ENCODE data around the gene GTPBP4.

Gene GTPBP4

DNA sequence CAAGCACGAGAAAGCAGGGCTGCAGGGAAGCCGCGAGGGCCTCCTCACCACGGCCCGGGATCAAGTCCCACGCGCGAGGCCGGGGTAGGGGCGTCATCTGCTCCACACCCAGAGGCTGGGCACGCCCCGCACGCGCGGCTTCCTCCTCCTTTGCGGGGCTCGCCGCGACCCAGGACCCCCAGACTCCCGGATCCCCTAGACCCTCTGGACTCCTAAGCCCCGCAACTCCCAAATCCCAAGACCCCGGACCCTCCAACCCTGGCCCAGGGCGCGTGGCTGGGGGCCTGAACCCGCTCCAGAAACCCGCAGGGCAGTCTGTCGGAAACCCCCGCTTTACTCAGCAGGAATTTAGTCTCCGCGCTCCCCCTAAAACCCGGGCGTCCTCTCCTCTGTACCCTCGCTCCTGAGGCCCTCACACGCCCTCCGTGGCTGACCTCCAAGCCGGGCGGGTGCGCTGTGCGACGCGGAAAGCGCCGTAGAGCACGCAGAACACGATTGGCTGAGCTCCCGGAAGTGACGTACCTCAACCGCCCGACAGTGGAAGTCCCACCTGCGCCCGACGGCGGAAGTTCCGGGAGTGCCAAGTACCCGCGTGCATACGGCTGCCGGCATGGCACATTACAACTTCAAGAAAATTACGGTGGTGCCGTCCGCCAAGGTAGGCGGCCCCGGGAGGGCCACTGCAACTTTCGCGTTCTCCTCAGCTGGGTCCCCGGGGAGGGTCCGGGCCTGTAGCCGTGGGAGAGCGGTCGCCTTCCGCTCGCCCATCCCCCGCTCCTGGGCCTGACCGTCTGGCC is at the start of gene GTPBP4:
Gene GTPBP4 (plus strand): TSS at position 565 of the 797 bp plus-strand sequence. CDS start 46 bp downstream, at position 611.
- H3K4me3 ChIP-seq: peak within 1 kb of the TSS; percentile 99
- H3K27me3 ChIP-seq (ENCODE audit: low read depth): no peaks in the 10 kb centered on the region
- peak; percentile 93 to 98 for DNase-seq (ENCODE audit: low spot score in 2 of 2)
- peaks cover 31% of the 10 kb centered on the region for H3K36me3 ChIP-seq (replicated peaks)
- in situ Hi-C loops (cut with MboI; ENCODE audit: low sequenced_read_pairs): loop anchor here (5.0 kb wide), 1 partner anchor 56 kb away; the partner anchor contains the start of gene LARP4B
- peaks cover 10% of the 10 kb centered on the region; the same call in 1 of the 2 replicates for H3K4me1 ChIP-seq
- H3K9me3 ChIP-seq: no peaks in the 10 kb centered on the region

DNA sequence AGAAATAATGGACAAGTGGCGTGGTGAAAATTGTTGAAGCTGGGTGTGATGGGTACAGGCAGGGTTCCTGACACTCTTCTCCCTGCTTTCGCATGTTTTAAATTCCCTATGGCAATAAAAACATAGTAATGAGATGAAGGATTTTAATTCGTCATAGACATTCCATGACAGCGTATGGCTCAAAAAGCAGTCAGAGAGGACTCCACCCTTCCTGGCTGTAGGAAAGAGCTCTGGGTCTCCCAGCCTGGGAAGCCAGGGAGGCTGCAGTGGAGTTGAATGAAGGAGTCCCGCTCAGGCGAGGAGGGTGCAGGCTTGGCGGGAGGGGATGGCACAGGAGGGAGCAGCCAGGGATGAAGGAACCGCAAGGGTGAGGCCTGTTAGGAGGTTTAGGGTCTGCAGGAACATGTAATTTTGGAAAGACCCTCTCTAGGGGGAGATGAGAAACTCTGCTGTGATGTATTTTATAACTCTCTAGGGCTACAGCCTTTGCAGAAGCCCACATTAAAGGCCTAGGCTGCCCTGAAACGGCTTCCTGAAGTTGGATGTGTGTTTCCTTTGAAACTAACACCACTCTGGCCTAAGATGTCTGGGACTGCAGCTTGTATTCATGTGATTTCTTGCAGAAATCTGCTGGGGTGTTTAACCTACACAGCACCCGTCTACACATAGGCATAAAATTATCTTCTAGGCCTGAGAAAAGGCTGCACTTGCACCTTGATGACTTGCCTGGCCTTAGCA is 49.1 kb upstream of the GTPBP4 start:
- H3K4me3 ChIP-seq: no peak overlapping the region
- no peaks in the 10 kb centered on the region for H3K36me3 ChIP-seq (replicated peaks)
- H3K4me1 ChIP-seq: peaks cover 6% of the 10 kb centered on the region
- no peaks in the 10 kb centered on the region for H3K9me3 ChIP-seq
- in situ Hi-C loops (cut with MboI; ENCODE audit: low sequenced_read_pairs): no loop called here
- H3K27me3 ChIP-seq (ENCODE audit: low read depth): no peaks in the 10 kb centered on the region
- DNase-seq (ENCODE audit: low spot score in 2 of 2): no peak

GRCh38 chr10:943334-944033 is 44.8 kb upstream of the GTPBP4 start:
- H3K4me3 ChIP-seq: no peak overlapping the region

DNA sequence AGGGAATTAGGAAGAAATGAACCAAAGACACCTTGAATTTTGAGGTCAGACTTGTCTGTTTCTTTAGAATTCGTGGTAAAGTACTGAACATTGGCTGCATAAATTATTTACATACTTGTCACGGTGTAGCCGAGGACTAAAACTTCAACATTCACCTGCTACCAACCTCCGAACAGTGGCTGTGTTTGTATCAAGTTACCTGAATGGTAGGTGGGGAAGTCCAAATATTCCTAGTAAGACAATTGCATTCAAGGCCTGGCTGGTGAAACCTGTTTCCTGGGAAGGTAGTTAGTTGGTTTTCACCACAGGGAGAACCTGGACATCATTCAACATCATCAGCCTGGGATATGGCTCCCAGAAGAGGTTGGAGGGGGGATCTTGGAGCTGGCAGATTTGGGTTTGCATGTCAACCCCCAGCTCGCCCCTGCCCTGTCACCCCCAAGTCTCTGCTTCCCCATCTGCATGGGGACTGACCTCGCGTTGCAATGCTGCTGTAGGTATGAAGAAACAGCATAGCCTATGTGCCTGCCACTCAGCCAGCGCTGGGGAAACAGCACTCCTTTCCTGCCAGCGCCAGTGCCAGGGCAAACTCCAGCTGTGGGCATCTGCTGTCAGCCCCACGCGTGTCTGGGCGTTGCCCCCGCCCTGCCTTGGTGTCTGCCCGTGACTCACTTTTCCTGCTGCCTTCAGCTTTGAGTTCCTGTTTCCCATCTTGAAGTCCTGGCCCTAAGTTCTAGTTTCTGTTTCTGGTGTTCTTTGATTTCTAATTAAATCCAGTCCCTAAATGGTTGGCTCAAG is 44.0 kb upstream of the GTPBP4 start:
- no peaks in the 10 kb centered on the region for H3K9me3 ChIP-seq
- no peak overlapping the region for H3K4me3 ChIP-seq
- H3K36me3 ChIP-seq (replicated peaks): no peaks in the 10 kb centered on the region
- DNase-seq (ENCODE audit: low spot score in 2 of 2): no peak
- peaks cover 8% of the 10 kb centered on the region for H3K4me1 ChIP-seq
- H3K27me3 ChIP-seq (ENCODE audit: low read depth): no peaks in the 10 kb centered on the region
- in situ Hi-C loops (cut with MboI; ENCODE audit: low sequenced_read_pairs): no loop called here

More at GRCh38 chr10:943334-944033, 44.8 kb upstream of the GTPBP4 start:
- Histone ChIP-seq H3K4me1 (peaks cover 8% of the 10 kb centered on the region), H3K9me3 (no peaks in the 10 kb centered on the region), H3K27me3 (ENCODE audit: low read depth) (no peaks in the 10 kb centered on the region), H3K36me3 (replicated peaks) (no peaks in the 10 kb centered on the region)
- DNase-seq (ENCODE audit: low spot score in 2 of 2): no peak
- in situ Hi-C loops (cut with MboI; ENCODE audit: low sequenced_read_pairs): no loop called here

DNA sequence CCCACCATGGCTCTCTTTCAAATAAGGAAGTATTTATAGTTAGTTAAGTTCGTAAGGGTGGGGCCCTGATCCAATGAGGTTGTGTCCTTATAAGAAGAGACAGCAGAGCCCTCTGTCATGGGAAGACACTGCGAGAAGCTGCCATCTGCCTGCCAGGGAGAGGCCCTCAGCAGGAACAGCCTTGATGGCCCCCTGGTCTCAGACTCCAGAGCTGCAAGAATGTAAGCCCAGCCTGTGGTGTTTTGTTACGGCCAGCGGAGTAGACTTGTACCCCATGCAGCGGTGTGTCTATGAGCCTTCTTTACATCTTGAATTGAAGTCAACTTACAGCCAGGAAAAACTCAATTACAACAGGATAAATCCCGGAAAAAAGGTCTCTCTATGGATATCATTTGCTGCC is 42.5 kb upstream of the GTPBP4 start:
- no peaks in the 10 kb centered on the region for H3K9me3 ChIP-seq
- in situ Hi-C loops (cut with MboI; ENCODE audit: low sequenced_read_pairs): no loop called here
- H3K4me1 ChIP-seq: peaks cover 8% of the 10 kb centered on the region
- no peak overlapping the region for H3K4me3 ChIP-seq
- H3K27me3 ChIP-seq (ENCODE audit: low read depth): 0 out of 2 replicates have a peak, but pooled peaks cover 5% of the 10 kb centered on the region
- no peak for DNase-seq (ENCODE audit: low spot score in 2 of 2)
- H3K36me3 ChIP-seq (replicated peaks): no peaks in the 10 kb centered on the region

DNA sequence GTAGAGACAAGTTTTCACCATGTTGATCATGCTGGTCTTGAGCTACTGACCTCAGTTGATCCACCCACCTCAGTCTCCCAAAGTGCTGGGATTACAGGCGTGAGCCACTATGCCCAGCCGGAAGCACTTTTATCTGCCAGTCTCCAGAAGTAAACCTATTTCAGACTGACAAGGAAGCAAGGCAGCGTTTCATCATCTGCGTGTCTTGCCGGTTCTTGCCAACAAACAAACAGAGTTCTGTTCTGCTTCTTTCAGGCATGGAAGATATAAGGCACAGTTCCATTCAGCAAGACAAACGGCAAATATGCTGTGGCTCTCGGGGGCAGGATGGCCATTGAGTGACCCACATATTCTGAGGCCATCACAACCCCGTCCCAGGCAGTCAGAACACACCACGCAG is 41.2 kb upstream of the GTPBP4 start:
- DNase-seq (ENCODE audit: low spot score in 2 of 2): no peak
- Histone ChIP-seq H3K4me3 (no peak overlapping the region), H3K36me3 (replicated peaks) (no peaks in the 10 kb centered on the region), H3K9me3 (no peaks in the 10 kb centered on the region), H3K4me1 (peaks cover 8% of the 10 kb centered on the region), H3K27me3 (ENCODE audit: low read depth) (0 out of 2 replicates have a peak, but pooled peaks cover 5% of the 10 kb centered on the region)
- in situ Hi-C loops (cut with MboI; ENCODE audit: low sequenced_read_pairs): no loop called here

DNA sequence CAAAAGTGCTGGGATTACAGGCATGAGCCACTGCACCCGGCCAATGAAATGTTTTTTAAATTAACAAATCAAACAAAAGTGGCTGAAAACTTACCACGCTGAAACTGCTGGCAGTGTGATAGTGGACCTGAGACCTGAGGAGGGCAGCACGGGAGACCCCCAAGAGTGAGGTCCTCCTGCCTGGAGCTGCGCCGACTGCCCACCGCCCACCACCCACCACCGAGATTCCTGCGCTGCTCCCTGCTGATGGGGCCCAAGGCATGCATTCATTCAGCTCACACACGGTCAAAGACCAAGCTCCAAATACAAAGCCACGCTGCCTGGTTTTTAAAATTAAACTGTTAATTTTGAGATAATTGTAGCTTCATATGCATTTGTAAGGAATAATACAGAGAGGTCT is 40.4 kb upstream of the GTPBP4 start:
- Histone ChIP-seq H3K4me1 (peaks cover 8% of the 10 kb centered on the region), H3K36me3 (replicated peaks) (no peaks in the 10 kb centered on the region), H3K27me3 (ENCODE audit: low read depth) (0 out of 2 replicates have a peak, but pooled peaks cover 5% of the 10 kb centered on the region), H3K4me3 (no peak overlapping the region), H3K9me3 (no peaks in the 10 kb centered on the region)
- DNase-seq (ENCODE audit: low spot score in 2 of 2): no peak
- in situ Hi-C loops (cut with MboI; ENCODE audit: low sequenced_read_pairs): no loop called here

GRCh38 chr10:948347-948746 is 39.9 kb upstream of the GTPBP4 start:
- Histone ChIP-seq H3K36me3 (replicated peaks) (no peaks in the 10 kb centered on the region), H3K4me1 (peaks cover 8% of the 10 kb centered on the region), H3K9me3 (no peaks in the 10 kb centered on the region), H3K27me3 (ENCODE audit: low read depth) (0 out of 2 replicates have a peak, but pooled peaks cover 5% of the 10 kb centered on the region), H3K4me3 (no peak overlapping the region)
- no peak for DNase-seq (ENCODE audit: low spot score in 2 of 2)
- in situ Hi-C loops (cut with MboI; ENCODE audit: low sequenced_read_pairs): no loop called here

DNA sequence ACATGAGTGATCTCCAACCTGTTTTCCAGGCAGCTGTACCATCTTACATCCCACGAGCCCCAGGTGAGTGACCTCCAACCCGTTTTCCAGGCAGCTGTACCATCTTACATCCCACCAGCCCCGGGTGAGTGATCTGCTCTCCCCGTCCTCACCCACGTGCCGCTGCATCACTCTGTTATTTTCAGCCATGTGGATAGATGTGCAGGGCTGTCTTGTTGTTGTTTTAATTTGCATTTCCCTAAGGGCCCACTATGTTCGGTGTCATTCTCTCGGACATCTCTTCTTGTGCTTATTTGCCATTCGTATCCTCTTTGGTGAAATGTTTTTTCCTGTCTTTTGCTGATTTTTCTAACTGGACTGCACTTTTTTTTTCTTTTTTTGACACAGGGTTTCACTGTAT is 38.8 kb upstream of the GTPBP4 start:
- DNase-seq (ENCODE audit: low spot score in 2 of 2): no peak
- Histone ChIP-seq H3K4me3 (no peak overlapping the region), H3K27me3 (ENCODE audit: low read depth) (0 out of 2 replicates have a peak, but pooled peaks cover 5% of the 10 kb centered on the region), H3K4me1 (no peaks in the 10 kb centered on the region), H3K36me3 (replicated peaks) (no peaks in the 10 kb centered on the region), H3K9me3 (no peaks in the 10 kb centered on the region)
- in situ Hi-C loops (cut with MboI; ENCODE audit: low sequenced_read_pairs): no loop called here

DNA sequence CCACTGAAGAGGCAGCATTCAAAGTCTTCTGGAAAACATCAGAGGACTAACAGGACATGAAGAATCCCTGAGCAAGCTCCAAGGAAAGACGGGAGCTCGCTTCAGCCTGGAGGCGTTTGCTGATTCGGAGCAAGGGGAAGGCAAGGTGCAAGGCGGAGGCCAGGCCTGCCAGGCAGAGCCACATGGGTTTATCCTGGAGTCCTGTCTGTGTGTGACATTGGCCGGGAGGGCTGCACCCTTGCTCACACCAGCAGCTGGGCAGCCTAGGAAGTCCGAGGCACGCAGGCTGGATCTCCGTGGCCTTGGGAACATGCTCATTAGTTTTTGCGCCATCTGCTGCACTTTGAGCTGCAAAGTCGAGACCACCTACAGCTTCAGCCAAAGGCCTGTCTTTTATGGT is 34.4 kb upstream of the GTPBP4 start:
- Histone ChIP-seq H3K9me3 (no peaks in the 10 kb centered on the region), H3K36me3 (replicated peaks) (no peaks in the 10 kb centered on the region), H3K4me3 (no peak overlapping the region), H3K27me3 (ENCODE audit: low read depth) (0 out of 2 replicates have a peak, but pooled peaks cover 5% of the 10 kb centered on the region), H3K4me1 (no peaks in the 10 kb centered on the region)
- in situ Hi-C loops (cut with MboI; ENCODE audit: low sequenced_read_pairs): no loop called here
- no peak for DNase-seq (ENCODE audit: low spot score in 2 of 2)

DNA sequence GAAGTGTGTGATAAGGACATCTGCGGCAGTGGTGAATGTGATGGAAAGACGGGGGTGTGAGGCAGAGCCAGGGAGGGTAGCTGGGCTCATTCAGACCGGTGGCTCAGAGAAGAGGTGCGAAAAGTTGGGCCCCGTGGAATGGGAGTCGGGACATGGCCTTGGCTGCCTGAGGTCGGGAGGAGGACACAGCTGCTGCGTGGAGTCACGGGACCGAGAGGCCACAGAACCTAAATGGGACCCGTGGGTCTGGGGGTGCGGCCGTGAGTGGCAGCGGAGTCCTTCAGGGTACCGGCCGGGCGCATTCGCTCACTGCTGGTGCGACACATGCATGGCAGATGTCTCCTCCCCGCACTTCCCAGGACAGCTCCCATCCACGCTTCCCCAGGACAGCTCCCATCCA is 33.8 kb upstream of the GTPBP4 start:
- H3K4me1 ChIP-seq: no peaks in the 10 kb centered on the region
- no peak overlapping the region for H3K4me3 ChIP-seq
- in situ Hi-C loops (cut with MboI; ENCODE audit: low sequenced_read_pairs): no loop called here
- no peaks in the 10 kb centered on the region for H3K9me3 ChIP-seq
- DNase-seq (ENCODE audit: low spot score in 2 of 2): no peak
- no peaks in the 10 kb centered on the region for H3K36me3 ChIP-seq (replicated peaks)
- 0 out of 2 replicates have a peak, but pooled peaks cover 5% of the 10 kb centered on the region for H3K27me3 ChIP-seq (ENCODE audit: low read depth)

DNA sequence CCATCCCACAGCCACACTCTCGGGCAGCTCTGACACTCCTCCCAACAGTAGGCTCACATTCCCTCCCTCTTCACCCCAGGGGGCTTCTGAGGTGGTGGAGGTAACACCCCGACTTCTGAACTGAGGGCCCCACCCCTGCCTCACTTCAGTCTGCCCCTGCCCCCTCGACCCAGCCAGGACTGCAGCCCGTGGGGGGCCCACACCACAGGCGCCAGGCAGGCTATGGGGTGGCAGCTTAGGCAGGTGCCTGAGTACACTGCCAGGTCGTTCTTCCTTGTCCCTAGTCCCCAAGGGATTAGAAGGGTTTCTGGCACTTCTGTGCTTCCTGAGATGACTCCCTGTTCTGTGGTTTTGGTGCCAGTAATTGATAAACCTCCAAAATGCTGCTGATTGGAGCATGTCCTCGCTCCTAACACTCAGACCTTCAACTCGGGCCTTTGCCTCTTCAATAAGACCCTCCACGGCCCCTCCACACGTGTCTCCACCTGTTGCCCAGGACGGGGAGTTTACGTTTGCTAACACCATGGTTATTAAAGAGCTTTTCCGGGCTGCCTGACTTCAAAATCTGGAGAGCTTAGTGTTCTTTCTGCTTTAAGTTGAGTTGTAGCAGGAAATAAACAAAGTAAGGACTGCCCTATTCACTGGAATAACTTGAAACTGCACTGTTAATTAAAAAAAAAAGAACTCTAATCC is 33.0 kb upstream of the GTPBP4 start:
- no peak for DNase-seq (ENCODE audit: low spot score in 2 of 2)
- no peaks in the 10 kb centered on the region for H3K4me1 ChIP-seq
- H3K36me3 ChIP-seq (replicated peaks): no peaks in the 10 kb centered on the region
- 0 out of 2 replicates have a peak, but pooled peaks cover 2% of the 10 kb centered on the region for H3K27me3 ChIP-seq (ENCODE audit: low read depth)
- H3K4me3 ChIP-seq: no peak overlapping the region
- H3K9me3 ChIP-seq: no peaks in the 10 kb centered on the region
- in situ Hi-C loops (cut with MboI; ENCODE audit: low sequenced_read_pairs): no loop called here

Measured in HAP-1 (cell line).